Body of pancreas (tissue), 4 donors: Measurements from ENCODE around the gene CALR3.
"Not testable (repeated sequence)": the region's sequence is repeated elsewhere in the genome, so short reads cannot be mapped to it uniquely, and the experiment has no call there.

Experiments used
- CTCF ChIP-seq, 7 experiments: fragments of 450-650 bp in 4 of 7; fragments of 200-600 bp in 3 of 7; sonication (generic) in 3 of 7; IDR thresholded peaks; one replicate each; pipeline ENCODE4 v1.5.1; 2016 to 2019; ENCODE audit warnings: antibody characterized with exemption in 7 of 7
- POLR2A ChIP-seq, 3 donors: fragments of 450-650 bp; IDR thresholded peaks; one replicate each; pipeline ENCODE4 v1.6.1; 2016; ENCODE audit warnings: antibody characterized with exemption in 3 of 3, mild to moderate bottlenecking in 2 of 3

GRCh38 chr19:16472559-16472899 is 23.4 kb downstream of the CALR3 start:
- not testable (repeated sequence) for TF ChIP-seq CTCF, POLR2A (IDR thresholded peaks at IDR 0.05)
